Non-pigmented ciliary epithelial cell (primary cell): ENCODE measurements around the gene BANP.
"Not testable (repeated sequence)": the region's sequence is repeated elsewhere in the genome, so short reads cannot be mapped to it uniquely, and the experiment has no call there.

Experiments
- DNase-seq: peaks from one replicate; pipeline ENCODE4 v3.0.0-alpha.2; 2010; ENCODE audit warnings: low read depth

Gene BANP

GRCh38 chr16:87996962-87997880 is 46.0 kb downstream of the BANP start:
- DNase-seq, result no peak

GRCh38 chr16:87998184-87998793 is 47.1 kb downstream of the BANP start:
- DNase-seq, result not testable (repeated sequence)

GRCh38 chr16:87998992-87999391 is 47.8 kb downstream of the BANP start:
- DNase-seq, result not testable (repeated sequence)

- no peak for DNase-seq
Measured at GRCh38 chr16:88002211-88002610, 51.0 kb downstream of the BANP start.

GRCh38 chr16:88002749-88003148 is 51.5 kb downstream of the BANP start:
- DNase-seq, result no peak

GRCh38 chr16:88003316-88003715 is 52.1 kb downstream of the BANP start:
- DNase-seq, result no peak

- no peak for DNase-seq
Measured at GRCh38 chr16:88003736-88004135, 52.5 kb downstream of the BANP start.

GRCh38 chr16:88004391-88004790 is 53.2 kb downstream of the BANP start:
- no peak for DNase-seq

- no peak for DNase-seq
Measured at GRCh38 chr16:88005181-88005581, 53.9 kb downstream of the BANP start.

- DNase-seq, result no peak
Measured at GRCh38 chr16:88005968-88006367, 54.7 kb downstream of the BANP start.

- DNase-seq, result no peak
Measured at GRCh38 chr16:88007321-88007731, 56.1 kb downstream of the BANP start.

GRCh38 chr16:88008840-88009239 is 57.6 kb downstream of the BANP start:
- no peak for DNase-seq

GRCh38 chr16:88009563-88010342 is 58.5 kb downstream of the BANP start:
- no peak for DNase-seq

- DNase-seq, result no peak
Measured at GRCh38 chr16:88010343-88010967, 59.2 kb downstream of the BANP start.

- no peak for DNase-seq
Measured at GRCh38 chr16:88010968-88011483, 59.8 kb downstream of the BANP start.

- no peak for DNase-seq
Measured at GRCh38 chr16:88012360-88012759, 61.1 kb downstream of the BANP start.

GRCh38 chr16:88013091-88013609 is 61.9 kb downstream of the BANP start:
- DNase-seq, result no peak

- no peak for DNase-seq
Measured at GRCh38 chr16:88013766-88014251, 62.6 kb downstream of the BANP start.

- no peak for DNase-seq
Measured at GRCh38 chr16:88014252-88014781, 63.1 kb downstream of the BANP start.

- DNase-seq, result no peak
Measured at GRCh38 chr16:88014954-88015805, 63.9 kb downstream of the BANP start.
